Liver (tissue), 3 donors: ENCODE data around the gene MAP3K20.

Experiments
- TAF1 ChIP-seq: conservative IDR thresholded peaks from 2 replicates; pipeline ENCODE4 v1.6.1; 2016; ENCODE audit warnings: antibody characterized with exemption, mild to moderate bottlenecking
- TF ChIP-seq, protein P1 (sequence below): fragments of 150-350 bp; IDR thresholded peaks from 2 replicates; pipeline ENCODE4 v1.5.1; 2017; ENCODE audit warnings: improper control_type of control experiment, low read depth, low read length; ENCODE audit not compliant: missing input control
- donor health status: healthy.
- donor health status: healthy.

DNA sequence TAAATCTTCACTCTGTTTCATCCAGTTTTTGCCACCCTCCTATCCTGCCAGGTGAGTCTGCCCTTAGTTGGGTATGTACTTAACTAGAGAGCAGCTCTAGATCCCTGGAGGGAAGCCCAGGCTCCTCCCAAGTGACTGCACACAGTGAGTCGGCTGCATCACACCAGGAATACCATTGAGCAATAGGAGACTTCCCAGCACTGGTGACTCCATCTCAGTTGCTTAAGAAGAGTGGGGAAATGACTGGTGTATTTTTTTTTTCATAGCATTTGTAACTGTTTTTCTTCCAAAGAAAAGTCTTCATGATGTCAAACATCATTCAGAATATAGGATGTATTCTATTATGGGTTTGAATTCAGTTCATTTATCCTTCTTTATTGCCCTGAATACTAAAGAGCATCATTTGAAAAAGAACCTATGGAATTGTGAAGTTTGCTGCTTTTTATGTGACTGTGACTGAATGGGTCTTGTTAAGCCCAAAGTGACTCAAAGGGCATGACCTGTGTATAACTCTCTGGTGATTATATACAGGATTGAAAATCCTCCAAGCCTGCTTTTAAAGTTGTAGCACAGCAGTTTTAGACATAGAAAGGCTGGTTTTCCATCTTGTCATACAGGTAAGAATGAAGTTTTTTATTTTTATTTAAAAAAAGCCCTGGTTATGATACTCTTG lies 84.3 kb downstream of the MAP3K20 start:
- TF ChIP-seq, protein P1, sequence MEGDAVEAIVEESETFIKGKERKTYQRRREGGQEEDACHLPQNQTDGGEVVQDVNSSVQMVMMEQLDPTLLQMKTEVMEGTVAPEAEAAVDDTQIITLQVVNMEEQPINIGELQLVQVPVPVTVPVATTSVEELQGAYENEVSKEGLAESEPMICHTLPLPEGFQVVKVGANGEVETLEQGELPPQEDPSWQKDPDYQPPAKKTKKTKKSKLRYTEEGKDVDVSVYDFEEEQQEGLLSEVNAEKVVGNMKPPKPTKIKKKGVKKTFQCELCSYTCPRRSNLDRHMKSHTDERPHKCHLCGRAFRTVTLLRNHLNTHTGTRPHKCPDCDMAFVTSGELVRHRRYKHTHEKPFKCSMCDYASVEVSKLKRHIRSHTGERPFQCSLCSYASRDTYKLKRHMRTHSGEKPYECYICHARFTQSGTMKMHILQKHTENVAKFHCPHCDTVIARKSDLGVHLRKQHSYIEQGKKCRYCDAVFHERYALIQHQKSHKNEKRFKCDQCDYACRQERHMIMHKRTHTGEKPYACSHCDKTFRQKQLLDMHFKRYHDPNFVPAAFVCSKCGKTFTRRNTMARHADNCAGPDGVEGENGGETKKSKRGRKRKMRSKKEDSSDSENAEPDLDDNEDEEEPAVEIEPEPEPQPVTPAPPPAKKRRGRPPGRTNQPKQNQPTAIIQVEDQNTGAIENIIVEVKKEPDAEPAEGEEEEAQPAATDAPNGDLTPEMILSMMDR: no peak
- no peak for TF ChIP-seq TAF1
